Endothelial cell of umbilical vein (primary cell): ENCODE results near the gene REEP1.

Source experiments
- CTCF ChIP-seq, 2 donors: IDR thresholded peaks; 1 replicate in 1 of 2; 2 replicates in 1 of 2; pipeline ENCODE4 v1.5.1; 2011; ENCODE audit warnings: low read length in 2 of 2, mild to moderate bottlenecking in 2 of 2, moderate library complexity in 2 of 2, control low read depth in 1 of 2, inconsistent platforms in 1 of 2, low read depth in 1 of 2; ENCODE audit not compliant: insufficient read depth in 1 of 2; ENCODE audit errors: extremely low read depth in 1 of 2
- FOS ChIP-seq: IDR thresholded peaks from 2 replicates; pipeline ENCODE4 v1.6.1; 2011; ENCODE audit warnings: mild to moderate bottlenecking, low read length, moderate library complexity, borderline replicate concordance; ENCODE audit not compliant: insufficient read depth

GRCh38 chr2:86232910-86233309 lies 104.5 kb downstream of the REEP1 start:
- TF ChIP-seq CTCF (IDR thresholded peaks at IDR 0.05; ENCODE audit: extremely low read depth in 1 of 2, insufficient read depth in 1 of 2, low read depth in 1 of 2, low read length in 2 of 2) (no peak), FOS (no peak)
